GM10847 (cell line): Measurements from ENCODE around the gene GRIA2.

Experiments
- POLR2A ChIP-seq: IDR thresholded peaks from 2 replicates; pipeline ENCODE4 v1.6.1; 2011; ENCODE audit not compliant: insufficient read length; ENCODE audit errors: extremely low read depth

Gene GRIA2

DNA sequence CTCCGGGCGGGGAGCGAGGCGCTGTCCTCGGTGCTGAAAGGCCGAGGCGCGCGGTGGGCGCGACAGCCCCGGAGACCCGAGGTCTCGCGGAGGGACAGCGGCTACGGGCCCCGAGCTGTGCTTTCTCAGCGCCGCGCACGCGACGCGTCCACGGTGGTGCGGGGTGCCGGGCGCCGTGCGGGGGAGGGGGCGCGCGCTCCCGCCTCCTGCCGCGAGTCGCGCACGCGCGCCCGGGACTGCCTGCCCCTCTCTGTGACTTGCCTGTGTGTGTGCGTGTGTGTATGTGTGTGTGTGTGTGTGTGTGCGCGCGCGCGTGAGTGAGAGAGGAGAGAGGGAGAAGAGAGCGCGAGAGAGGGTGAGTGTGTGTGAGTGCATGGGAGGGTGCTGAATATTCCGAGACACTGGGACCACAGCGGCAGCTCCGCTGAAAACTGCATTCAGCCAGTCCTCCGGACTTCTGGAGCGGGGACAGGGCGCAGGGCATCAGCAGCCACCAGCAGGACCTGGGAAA, at the start of gene GRIA2:
Gene GRIA2, plus strand, starts transcription at position 358 of the 511 bp plus-strand sequence. CDS start 315 bp downstream, outside the sequence.
- TF ChIP-seq POLR2A: no peak

DNA sequence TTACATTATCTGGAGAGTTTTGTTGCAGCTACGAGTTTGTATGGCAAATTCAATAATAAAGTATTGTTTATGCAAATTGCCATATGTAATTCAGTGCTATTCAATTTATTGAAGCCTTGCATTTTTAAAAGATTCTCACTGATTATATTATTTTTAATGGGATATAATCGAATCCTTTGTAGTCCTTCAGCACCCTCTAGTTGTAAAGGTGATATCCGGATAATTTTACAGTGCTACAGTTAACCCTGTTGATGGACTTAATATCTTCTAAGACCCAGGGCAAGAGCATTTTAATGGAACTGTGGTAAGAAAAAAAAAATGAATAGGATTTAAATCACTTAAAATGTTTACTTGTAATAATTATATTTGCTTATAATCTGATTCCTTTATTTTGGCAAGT, 48.5 kb upstream of the GRIA2 start:
- TF ChIP-seq POLR2A: no peak

DNA sequence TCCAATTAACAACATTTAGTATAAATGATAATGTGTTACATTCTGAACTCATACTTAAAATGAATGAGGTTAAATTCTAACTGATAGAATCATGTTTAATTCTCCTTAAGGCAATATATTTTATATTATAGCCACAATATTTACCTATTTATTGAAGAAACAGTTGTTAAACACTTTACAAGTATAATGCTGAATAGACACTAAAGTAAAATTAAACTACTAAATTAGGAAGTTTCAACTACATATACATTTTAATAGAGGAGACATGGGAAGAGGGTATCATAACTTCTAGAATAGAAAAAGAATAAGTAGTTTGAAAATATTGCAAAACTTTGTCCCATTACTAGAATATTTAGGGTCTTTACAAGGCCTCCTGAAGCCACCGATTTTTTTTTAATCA, 36.2 kb upstream of the GRIA2 start:
- TF ChIP-seq POLR2A: no peak

DNA sequence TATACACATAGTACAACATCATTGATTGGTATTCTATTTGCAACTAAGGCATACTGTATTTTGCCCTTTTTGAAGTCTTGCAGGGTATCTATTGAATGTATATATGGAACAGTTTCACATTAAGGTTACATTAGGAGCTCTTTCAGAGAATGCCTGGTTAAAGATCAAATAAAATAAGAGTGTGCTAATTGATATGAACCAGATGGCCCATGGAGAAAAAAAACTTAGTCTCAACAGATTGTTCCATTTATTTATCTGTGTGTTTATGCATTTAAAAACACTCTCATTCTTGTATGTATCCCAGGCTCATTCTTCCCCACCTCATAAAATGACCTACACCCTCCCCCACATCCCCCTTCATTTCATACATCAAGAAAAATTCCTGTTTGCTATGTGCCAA, 35.2 kb upstream of the GRIA2 start:
- no peak for TF ChIP-seq POLR2A

DNA sequence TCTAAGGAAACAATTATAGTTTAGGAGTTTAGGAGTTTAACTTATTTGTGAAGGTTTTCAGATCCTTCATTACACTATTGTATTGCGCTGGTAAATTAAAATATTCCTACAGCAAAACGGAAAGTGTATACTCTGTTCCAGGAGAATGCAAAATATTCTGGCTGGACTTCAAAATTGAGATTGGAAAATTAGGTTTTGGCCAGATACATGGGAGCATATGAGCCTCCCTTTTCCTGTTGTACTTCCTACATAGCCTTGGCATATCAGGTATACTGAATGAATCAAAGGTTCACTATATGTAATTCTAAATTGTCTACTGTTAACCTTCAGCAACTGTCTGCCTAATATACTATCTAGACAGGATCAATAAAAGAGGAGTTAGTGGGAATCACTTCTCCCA, 25.2 kb upstream of the GRIA2 start:
- no peak for TF ChIP-seq POLR2A

DNA sequence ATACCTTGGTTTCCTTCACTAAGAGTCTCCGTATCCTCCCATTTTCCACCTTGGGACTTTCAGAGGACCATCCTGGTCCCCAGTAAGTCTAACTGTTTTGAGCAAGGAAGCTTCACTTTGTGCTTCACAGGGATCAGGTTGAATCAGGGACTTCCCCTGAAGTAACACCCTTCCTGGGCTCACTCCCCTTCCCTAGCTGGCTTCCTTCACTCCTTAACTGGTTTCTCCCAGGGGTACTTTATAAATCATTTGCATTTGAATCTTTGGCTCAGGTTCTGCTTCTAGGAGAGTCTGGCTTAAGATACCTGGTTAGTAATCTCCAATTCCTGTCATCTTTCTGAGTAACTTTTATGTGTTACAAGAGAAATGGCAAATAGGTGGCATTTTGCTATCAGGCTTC, 24.5 kb upstream of the GRIA2 start:
- TF ChIP-seq POLR2A: no peak

DNA sequence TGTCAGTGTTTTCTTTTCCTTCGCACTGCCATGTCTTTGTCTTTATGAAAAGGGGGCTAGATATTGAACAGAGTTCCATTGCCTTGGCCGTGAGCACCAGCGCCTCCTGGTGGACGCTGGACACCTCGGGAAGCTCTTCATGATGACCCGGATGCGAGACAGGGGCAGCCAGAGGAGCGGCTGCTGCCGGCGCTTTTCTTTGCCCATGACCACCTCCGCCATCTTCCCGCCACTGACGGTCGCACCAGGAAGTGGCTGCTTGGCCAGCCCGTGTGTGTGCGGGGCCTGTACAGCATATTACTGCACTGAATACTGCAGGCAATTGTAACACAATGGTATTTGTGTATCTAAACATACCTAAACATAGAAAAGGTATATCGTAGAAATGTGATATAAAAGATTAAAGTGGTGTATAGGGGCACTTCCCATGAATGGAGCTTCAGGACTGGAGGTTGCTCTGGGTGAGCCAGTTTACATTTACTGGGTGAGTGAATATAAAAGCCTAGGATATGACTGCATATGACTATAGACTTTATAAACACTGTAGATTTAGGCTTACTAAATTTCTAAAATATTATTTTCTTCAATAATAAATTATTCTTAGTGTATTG, 15.8 kb upstream of the GRIA2 start:
- no peak for TF ChIP-seq POLR2A

DNA sequence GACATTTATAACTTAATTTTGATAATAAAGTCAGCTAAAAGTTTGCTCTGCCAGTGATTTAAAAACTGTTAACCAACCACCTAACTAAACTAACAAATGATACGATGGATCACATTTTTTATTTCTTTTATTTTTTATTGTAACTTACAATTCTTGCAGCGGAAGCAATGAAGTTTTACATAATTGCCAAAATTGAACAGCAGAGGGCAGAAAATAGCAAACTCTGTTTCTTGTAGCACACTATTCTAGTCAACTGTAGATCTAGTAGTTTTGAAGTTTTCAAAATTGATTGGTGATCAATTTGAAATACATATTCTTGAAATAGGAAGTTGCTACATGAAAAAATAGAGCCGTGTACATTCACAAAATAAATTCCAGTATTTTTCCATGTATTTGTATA, 2.8 kb upstream of the GRIA2 start:
- no peak for TF ChIP-seq POLR2A

DNA sequence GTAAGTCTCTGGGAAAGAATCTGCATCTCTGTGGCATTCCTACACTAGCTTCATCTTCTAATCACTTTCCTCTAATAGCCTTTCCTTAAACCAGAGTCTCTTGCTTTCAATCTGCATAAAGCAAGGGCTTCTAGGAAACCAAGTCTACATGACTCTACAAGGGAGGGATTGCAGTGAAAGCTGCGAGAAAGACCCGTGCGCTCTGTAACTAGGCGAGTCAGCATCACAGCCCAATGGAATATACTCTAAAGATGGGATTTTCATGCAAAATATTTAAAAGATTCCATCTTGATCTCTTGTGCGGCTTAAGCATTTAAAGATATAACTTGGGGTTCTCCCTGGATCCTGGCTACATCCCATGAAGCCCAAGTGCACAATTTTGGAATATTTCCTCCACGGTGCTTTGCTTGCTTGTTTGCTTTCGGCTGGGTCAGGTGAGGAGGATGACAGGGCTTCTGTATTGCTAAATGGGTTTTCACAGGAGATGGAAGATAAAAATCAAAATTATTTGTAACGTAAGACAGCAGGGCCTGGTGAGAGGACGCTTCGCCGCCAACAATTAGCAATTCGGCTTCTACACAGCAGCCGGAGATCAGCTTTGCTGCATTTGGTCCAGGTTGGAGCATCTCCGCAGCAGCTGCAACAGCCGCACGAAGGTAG, 687 bp upstream of the GRIA2 start:
- TF ChIP-seq POLR2A: no peak

DNA sequence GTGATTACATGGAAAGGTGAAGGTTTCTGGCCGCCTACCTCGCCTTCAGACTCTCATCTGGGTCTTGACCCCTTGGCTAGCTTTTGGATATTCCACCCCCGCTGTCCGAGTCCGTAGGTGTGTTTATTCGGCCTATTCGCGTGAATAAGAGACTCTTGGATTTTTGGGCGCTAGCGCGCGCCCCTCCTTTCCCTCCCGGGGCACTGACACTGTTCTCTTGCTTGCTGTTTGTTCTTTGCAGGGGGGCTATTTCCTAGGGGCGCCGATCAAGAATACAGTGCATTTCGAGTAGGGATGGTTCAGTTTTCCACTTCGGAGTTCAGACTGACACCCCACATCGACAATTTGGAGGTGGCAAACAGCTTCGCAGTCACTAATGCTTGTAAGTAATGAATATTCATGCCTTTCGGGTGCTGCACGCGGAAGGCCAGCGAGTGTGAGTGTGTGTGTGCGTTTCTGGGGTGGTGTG, 932 bp downstream of the GRIA2 start:
- TF ChIP-seq POLR2A: no peak

DNA sequence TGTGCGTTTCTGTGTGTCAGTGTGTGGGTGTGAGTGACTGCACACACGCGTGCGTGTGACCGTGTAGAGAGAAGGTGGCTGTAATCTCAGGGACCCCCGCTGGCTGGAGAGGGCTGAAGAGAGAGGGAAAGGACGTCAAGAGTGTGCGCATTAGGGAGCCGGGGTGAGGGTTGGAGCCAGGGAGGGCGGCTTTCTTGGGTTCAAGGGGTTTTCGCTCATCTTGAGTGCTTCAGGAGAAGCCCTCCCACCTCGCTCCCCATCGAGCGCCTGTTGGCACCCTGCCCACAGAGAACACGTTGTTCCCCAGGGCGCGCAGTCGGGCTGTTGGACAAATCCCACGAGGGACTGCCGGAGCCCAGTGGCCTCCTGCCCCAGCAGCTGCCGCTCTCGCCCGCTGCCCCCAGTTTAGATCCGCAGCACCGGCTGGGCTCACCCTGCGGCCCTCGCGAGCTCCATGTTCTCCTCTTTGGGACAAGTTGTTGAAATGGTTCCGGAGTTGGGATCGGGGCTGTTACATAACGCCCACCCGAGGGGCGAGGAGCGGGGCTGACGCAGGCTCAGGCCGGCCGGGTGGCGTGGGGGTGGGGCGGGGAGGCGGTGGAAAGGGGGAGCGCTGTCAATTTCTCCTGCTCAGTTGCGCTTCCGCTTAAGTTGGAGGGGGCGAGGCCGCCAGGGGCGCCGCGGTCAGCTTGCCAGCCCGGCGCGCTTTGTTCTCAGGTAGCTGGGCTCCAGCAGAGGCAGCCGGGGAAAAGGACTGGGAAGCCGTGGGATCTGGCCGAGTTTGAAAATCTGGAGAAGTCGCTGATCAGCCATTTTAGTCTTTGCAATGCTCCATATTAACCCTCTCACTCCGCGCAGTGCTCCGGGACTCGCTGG, 1.6 kb downstream of the GRIA2 start:
- no peak for TF ChIP-seq POLR2A

DNA sequence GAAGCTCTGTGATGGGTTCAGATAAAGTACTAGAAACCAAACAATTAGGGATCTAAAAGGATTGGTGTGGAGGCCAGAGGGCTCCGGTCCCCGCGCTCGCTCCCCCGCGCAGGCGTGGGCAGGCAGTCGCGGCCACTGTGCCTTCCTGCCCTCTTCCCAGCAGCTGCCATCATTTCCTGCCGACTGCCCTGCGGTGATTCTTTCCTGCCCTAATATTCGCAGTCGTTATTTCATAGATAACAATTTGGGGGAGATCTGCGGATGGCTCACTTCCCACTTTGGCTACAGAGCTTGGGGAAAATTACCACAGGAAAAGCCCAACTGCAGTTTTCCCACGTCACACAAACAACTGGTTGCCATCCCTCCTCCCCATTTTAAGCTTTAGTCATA, 2.2 kb downstream of the GRIA2 start:
- TF ChIP-seq POLR2A: no peak

DNA sequence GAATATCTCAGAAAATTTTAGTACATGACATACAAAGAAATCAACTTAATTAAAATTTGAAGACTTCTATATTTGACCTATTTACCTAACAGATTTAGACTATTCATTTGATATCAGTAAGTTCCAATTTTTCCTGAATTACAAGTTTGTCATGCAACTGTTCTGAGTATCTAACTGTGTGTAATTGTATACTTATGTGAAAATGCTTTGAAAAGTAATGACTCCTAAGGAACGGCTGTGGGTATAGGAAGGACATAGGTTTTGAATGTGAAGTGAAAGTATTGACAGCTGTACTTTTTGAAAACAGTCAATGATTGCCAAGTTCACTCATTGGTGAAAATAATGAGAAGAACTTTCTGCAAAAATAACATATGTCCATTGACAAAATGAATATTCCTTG, 2.9 kb downstream of the GRIA2 start:
- no peak for TF ChIP-seq POLR2A

DNA sequence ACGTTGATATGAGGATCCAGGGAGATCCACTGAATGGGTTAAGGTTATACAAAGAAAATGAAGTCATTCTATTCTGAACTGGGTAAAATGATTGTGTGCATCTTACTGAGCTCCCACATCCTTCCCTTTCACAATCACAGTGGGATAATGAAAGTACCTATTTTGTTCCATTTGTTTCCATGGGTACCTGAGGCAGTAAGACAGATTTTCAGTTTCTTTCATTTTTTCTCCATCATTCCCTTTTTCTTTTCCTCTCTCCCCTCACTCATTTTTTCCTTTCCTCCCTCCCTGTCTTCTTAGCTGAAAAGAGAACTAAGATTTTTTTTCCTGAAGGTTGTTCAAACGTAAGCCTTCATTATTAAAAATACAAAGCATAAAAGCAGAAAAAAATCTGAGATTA, 4.6 kb downstream of the GRIA2 start:
- TF ChIP-seq POLR2A: no peak

DNA sequence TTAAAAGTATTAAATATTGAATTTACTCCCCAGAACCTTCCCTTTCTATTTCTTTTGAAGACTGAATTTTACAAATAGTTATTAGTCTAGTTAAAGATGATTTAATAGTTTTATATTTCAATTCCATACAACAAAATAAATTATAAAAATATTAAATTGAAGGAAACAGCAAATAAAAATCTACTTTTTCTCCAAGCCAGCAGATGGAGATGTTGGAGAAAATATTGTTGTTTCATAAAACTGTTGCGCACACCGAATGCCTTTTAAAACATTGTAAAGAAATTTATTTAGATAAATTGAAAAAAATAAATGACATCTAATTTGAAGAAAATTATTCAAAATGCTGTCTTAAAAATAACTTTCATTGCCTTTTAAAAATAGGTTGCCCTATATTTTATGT, 5.5 kb downstream of the GRIA2 start:
- TF ChIP-seq POLR2A: no peak

DNA sequence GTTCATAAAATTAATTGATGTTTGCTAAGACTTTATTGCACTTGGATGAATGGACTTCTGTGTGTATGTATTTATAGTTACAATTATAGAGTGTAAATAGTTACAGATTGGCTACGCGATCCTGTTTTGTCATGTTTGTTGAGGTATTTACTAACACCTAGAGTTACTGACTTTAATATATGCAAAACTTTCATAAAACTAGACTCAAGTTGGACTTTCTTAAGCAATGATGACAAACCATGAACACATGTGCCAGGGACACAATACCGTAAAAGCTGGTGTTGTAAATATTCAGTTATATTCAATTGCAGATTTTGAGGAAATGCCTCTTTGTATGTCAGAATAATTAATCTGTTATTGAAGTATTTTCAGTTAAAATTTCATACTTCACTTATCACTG, 6.1 kb downstream of the GRIA2 start:
- TF ChIP-seq POLR2A: no peak
